Measurements from ENCODE around the gene HOXB13. TPM values are rescaled to one million over a fixed set of nuclear protein-coding genes. Genes with fewer than 3 reads are reported as not detected.

Gene HOXB13
- total RNA-seq, 1 donor from 2014 or later, result not detected

DNA sequence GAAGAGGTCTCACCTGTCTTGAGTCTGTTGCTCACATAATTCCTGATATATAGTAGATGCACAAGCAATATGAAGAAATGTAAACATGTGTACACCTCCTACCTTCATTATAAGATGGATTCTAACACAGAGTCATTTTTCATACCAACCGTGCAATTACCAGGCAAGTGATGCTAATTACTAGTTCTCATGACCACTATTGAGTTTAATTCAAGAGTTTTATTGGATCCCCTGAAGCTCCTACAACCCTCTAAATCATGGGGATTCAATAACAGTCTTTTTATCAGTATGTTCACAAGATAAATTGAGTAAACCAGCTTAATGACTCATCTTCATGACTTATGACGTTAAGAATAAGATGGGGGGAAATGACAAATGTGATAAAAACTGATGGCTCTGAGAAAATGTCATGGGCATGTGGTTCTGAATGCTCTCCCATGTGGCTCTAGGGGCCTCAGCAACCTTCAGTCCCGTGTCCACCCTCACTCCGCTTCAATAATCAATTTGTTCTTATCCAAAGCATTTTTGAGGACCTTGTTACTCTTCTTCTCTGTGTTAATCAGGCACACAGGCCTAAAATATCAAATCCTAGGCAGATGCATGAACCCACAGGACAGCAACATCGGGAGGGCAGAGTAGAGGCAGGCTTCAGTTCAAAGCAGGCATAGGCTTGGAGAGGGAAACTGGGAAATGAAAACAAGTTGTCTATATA lies 49.0 kb downstream of the HOXB13 start:
- Mint-ChIP-seq H3K36me3 (ENCODE audit: low read depth, unreplicated experiment) (no peaks in the 10 kb centered on the region), H3K9me3 (ENCODE audit: unreplicated experiment) (no peaks in the 10 kb centered on the region), H3K27ac (ENCODE audit: unreplicated experiment) (no peak overlapping the region), H3K27me3 (ENCODE audit: unreplicated experiment) (peaks cover 4% of the 10 kb centered on the region), H3K4me1 (ENCODE audit: unreplicated experiment) (peaks cover 2% of the 10 kb centered on the region), H3K4me3 (ENCODE audit: unreplicated experiment) (no peak overlapping the region)
- TF ChIP-seq, protein P1, sequence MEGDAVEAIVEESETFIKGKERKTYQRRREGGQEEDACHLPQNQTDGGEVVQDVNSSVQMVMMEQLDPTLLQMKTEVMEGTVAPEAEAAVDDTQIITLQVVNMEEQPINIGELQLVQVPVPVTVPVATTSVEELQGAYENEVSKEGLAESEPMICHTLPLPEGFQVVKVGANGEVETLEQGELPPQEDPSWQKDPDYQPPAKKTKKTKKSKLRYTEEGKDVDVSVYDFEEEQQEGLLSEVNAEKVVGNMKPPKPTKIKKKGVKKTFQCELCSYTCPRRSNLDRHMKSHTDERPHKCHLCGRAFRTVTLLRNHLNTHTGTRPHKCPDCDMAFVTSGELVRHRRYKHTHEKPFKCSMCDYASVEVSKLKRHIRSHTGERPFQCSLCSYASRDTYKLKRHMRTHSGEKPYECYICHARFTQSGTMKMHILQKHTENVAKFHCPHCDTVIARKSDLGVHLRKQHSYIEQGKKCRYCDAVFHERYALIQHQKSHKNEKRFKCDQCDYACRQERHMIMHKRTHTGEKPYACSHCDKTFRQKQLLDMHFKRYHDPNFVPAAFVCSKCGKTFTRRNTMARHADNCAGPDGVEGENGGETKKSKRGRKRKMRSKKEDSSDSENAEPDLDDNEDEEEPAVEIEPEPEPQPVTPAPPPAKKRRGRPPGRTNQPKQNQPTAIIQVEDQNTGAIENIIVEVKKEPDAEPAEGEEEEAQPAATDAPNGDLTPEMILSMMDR (IDR thresholded peaks at IDR 0.05; ENCODE audit: unreplicated experiment), result no peak
- no peak for DNase-seq (ENCODE audit: low spot score)

DNA sequence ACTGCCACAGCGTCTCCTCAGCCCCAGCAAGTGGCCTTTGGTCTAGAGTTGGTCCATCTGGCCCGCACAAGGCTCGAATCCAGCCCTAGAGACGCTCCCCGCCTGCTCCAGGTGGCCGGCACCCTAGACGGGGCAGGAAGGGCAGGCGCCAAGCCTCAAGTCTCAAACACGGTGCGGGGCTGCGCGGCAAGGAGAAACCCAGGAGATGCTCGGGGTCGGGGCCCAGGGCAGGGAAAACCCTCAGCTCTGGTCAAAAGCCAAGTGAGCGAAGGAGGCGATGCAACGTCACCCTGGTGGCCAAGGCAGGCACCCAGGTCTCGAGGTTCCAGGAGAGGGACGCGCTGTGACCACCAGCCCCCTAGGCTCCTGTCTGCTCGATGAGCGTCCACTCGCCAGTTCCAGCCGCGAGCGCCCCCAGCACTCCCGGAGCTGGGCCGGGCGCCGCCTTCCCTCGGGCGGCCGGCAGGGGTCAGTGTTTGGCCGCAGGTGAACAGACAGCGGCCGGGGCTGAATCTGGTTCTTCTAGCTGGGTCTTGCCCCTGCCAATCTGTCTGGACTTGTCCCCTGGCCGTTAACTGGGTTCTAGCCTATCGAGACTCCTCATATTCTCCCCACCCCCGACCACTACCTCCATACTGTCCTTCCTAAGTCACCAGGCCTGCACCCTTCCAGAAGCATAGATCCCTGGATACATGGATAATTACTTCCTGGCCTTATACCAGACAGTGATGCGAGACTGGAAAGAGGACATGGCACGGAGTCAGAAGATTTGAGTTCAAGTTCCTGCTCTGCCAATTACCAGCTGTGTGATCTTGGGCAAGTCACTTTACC lies 50.2 kb downstream of the HOXB13 start:
- Mint-ChIP-seq H3K9me3 (ENCODE audit: unreplicated experiment) (no peaks in the 10 kb centered on the region), H3K27ac (ENCODE audit: unreplicated experiment) (no peak overlapping the region), H3K4me1 (ENCODE audit: unreplicated experiment) (peaks cover 2% of the 10 kb centered on the region), H3K4me3 (ENCODE audit: unreplicated experiment) (no peak overlapping the region), H3K27me3 (ENCODE audit: unreplicated experiment) (peaks cover 4% of the 10 kb centered on the region), H3K36me3 (ENCODE audit: low read depth, unreplicated experiment) (no peaks in the 10 kb centered on the region)
- TF ChIP-seq, protein P1 (IDR thresholded peaks at IDR 0.05; ENCODE audit: unreplicated experiment), result peak; percentile 94
- DNase-seq (ENCODE audit: low spot score), result peak; percentile 92

- Mint-ChIP-seq H3K4me1 (ENCODE audit: unreplicated experiment) (peaks cover 2% of the 10 kb centered on the region), H3K36me3 (ENCODE audit: low read depth, unreplicated experiment) (no peaks in the 10 kb centered on the region), H3K9me3 (ENCODE audit: unreplicated experiment) (no peaks in the 10 kb centered on the region), H3K27me3 (ENCODE audit: unreplicated experiment) (peaks cover 4% of the 10 kb centered on the region), H3K27ac (ENCODE audit: unreplicated experiment) (no peak overlapping the region), H3K4me3 (ENCODE audit: unreplicated experiment) (no peak overlapping the region)
- TF ChIP-seq, protein P1 (IDR thresholded peaks at IDR 0.05; ENCODE audit: unreplicated experiment), result no peak
- DNase-seq (ENCODE audit: low spot score), result no peak
Measured at GRCh38 chr17:48676963-48677558, 51.5 kb downstream of the HOXB13 start.

Small RNA genes lying within 50 kb of the gene (microRNA-seq; reads per million reads assigned to microRNA genes)
- gene MIR3185 (ENCODE audit: unreplicated experiment), result not detected

Other genes starting within 250 kb of the HOXB13 start
- not detected for gene HOXB1, start 197.7 kb downstream of the HOXB13 start, total RNA-seq (ENCODE audit: unreplicated experiment)
- gene HOXB2, start 183.6 kb downstream of the HOXB13 start, total RNA-seq (ENCODE audit: unreplicated experiment), result 5.6 TPM
- gene HOXB4, start 150.4 kb downstream of the HOXB13 start, total RNA-seq (ENCODE audit: unreplicated experiment), result 6.5 TPM
- 17.7 TPM for gene HOXB3, start 138.5 kb downstream of the HOXB13 start, total RNA-seq (ENCODE audit: unreplicated experiment)
- 0.59 TPM for gene HOXB5, start 135.0 kb downstream of the HOXB13 start, total RNA-seq (ENCODE audit: unreplicated experiment)
- 1.9 TPM for gene HOXB6, start 123.8 kb downstream of the HOXB13 start, total RNA-seq (ENCODE audit: unreplicated experiment)
- 3.6 TPM for gene HOXB7, start 117.7 kb downstream of the HOXB13 start, total RNA-seq (ENCODE audit: unreplicated experiment)
- gene HOXB8, start 113.5 kb downstream of the HOXB13 start, total RNA-seq (ENCODE audit: unreplicated experiment), result 0.15 TPM
- gene HOXB9, start 102.4 kb downstream of the HOXB13 start, total RNA-seq (ENCODE audit: unreplicated experiment), result 0.49 TPM
- not detected for gene PRAC1, start 6.2 kb downstream of the HOXB13 start, total RNA-seq (ENCODE audit: unreplicated experiment)
- gene PRAC2, start 5.6 kb downstream of the HOXB13 start, total RNA-seq (ENCODE audit: unreplicated experiment), result not detected
- 0.87 TPM for gene TTLL6, start 88.5 kb upstream of the HOXB13 start, total RNA-seq (ENCODE audit: unreplicated experiment)
- 46.1 TPM for gene CALCOCO2, start 102.3 kb upstream of the HOXB13 start, total RNA-seq (ENCODE audit: unreplicated experiment)
- 36.7 TPM for gene ATP5MC1, start 164.0 kb upstream of the HOXB13 start, total RNA-seq (ENCODE audit: unreplicated experiment)
- gene UBE2Z, start 179.7 kb upstream of the HOXB13 start, total RNA-seq (ENCODE audit: unreplicated experiment), result 81.8 TPM
- gene SNF8, start 216.1 kb upstream of the HOXB13 start, total RNA-seq (ENCODE audit: unreplicated experiment), result 149 TPM
- gene GIP, start 239.8 kb upstream of the HOXB13 start, total RNA-seq (ENCODE audit: unreplicated experiment), result not detected